Vagina (tissue), 2 donors: ENCODE measurements around the gene HSD17B14. TPM values are rescaled to one million over a fixed set of nuclear protein-coding genes. Genes with fewer than 3 reads are reported as not detected.

ENCODE experiments used
- DNase-seq, 2 donors: peaks; one replicate each; pipeline ENCODE4 v3.0.0-alpha.2; 2017; ENCODE audit errors: extremely low spot score in 2 of 2
- H3K27ac ChIP-seq: fragments of 200-600 bp; sonication (generic); one replicate; pipeline ENCODE4 v1.5.1; 2019
- H3K27me3 ChIP-seq: fragments of 200-600 bp; sonication (generic); one replicate; pipeline ENCODE4 v1.5.1; 2019
- H3K36me3 ChIP-seq, 2 donors: fragments of 200-600 bp; sonication (generic); one replicate each; pipeline ENCODE4 v1.5.1; 2017 to 2019
- H3K4me1 ChIP-seq: fragments of 200-600 bp; sonication (generic); one replicate; pipeline ENCODE4 v1.5.1; 2019
- H3K4me3 ChIP-seq, 2 donors: fragments of 200-600 bp; sonication (generic); 1 replicate in 1 of 2; 2 replicates in 1 of 2; pipeline ENCODE4 v1.5.1; 2016 to 2019
- H3K9me3 ChIP-seq: fragments of 200-600 bp; sonication (generic); one replicate; pipeline ENCODE4 v1.5.1; 2019
- POLR2A ChIP-seq, 2 donors: fragments of 450-650 bp; IDR thresholded peaks; one replicate each; pipeline ENCODE4 v1.6.1; 2017; ENCODE audit warnings: antibody characterized with exemption in 2 of 2, mild to moderate bottlenecking in 2 of 2, moderate library complexity in 2 of 2
- POLR2AphosphoS5 ChIP-seq, 2 donors: sonication (generic); formaldehyde crosslinking; IDR thresholded peaks; one replicate each; pipeline ENCODE4 v1.9.0; 2017; ENCODE audit warnings: antibody characterized with exemption in 2 of 2, mild to moderate bottlenecking in 2 of 2, low read depth in 1 of 2; ENCODE audit not compliant: insufficient read depth in 1 of 2
- intact Hi-C: fragments of 100-400 bp; cut with DNase I; formaldehyde crosslinking; loops from one replicate; pipeline ENCODE4 v1.15.1; 2023
- total RNA-seq: library from RNA; depleted of rRNA; stranded (reverse); fragments of >200 nt; gene quantifications from one replicate; pipeline ENCODE4 v1.2.3, GENCODE V29; 2016
- TF ChIP-seq, protein P1 (sequence below), 3 experiments: fragments of 450-650 bp in 2 of 3; fragments of 200-600 bp in 1 of 3; sonication (generic) in 1 of 3; IDR thresholded peaks; one replicate each; pipeline ENCODE4 v1.5.1; 2017 to 2019; ENCODE audit warnings: antibody characterized with exemption in 3 of 3, mild to moderate bottlenecking in 2 of 3, moderate library complexity in 2 of 3

The HSD17B14 gene
- total RNA-seq, 1 donor from 2014 or later: 19.2 TPM

DNA sequence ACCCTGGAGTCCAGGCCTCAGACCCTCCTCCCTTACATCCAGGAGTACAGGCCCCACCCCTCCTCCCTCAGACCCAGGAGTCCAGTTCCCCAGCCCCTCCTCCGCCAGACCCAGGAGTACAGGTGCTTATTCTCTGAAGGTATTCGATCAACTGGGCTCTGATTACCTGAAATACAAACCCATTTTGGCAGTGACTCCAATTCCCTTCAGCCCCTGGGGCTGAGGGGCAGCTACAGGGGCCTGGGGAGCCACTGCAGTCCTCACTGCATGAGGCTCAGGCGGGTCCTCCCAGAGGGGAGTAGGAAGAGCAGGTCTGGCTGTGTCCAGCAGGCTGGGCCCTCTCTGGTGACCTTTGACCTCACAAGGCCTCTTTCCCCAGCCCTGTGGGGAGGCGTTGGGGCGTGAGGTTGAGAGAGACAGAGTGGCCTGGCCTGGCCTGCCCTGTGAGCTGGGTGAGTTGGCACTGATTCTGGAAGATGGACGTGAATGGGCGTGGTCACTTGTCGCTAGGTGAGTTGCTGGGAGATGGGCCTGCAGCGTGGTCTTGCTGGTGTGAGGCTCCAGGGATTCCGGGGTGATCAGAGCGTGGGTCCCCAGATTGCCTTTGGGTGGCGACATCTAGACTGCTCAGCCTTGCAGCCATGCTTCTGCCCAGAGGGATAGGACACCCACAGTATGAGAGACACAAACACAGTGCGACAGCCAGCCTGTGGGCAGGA is 28.5 kb downstream of the HSD17B14 start:
- H3K4me3 ChIP-seq: no peak overlapping the region
- H3K27ac ChIP-seq: no peak overlapping the region
- H3K27me3 ChIP-seq: no peaks in the 10 kb centered on the region
- H3K4me1 ChIP-seq: peaks cover 43% of the 10 kb centered on the region
- no peaks in the 10 kb centered on the region for H3K9me3 ChIP-seq
- H3K36me3 ChIP-seq: no peaks in the 10 kb centered on the region
- DNase-seq: no peak
- TF ChIP-seq, protein P1, sequence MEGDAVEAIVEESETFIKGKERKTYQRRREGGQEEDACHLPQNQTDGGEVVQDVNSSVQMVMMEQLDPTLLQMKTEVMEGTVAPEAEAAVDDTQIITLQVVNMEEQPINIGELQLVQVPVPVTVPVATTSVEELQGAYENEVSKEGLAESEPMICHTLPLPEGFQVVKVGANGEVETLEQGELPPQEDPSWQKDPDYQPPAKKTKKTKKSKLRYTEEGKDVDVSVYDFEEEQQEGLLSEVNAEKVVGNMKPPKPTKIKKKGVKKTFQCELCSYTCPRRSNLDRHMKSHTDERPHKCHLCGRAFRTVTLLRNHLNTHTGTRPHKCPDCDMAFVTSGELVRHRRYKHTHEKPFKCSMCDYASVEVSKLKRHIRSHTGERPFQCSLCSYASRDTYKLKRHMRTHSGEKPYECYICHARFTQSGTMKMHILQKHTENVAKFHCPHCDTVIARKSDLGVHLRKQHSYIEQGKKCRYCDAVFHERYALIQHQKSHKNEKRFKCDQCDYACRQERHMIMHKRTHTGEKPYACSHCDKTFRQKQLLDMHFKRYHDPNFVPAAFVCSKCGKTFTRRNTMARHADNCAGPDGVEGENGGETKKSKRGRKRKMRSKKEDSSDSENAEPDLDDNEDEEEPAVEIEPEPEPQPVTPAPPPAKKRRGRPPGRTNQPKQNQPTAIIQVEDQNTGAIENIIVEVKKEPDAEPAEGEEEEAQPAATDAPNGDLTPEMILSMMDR (IDR thresholded peaks at IDR 0.05): no peak
- TF ChIP-seq POLR2A (IDR thresholded peaks at IDR 0.05): no peak
- no peak for TF ChIP-seq POLR2AphosphoS5 (IDR thresholded peaks at IDR 0.05; ENCODE audit: insufficient read depth in 1 of 2, low read depth in 1 of 2)
- intact Hi-C loops: no loop called here

DNA sequence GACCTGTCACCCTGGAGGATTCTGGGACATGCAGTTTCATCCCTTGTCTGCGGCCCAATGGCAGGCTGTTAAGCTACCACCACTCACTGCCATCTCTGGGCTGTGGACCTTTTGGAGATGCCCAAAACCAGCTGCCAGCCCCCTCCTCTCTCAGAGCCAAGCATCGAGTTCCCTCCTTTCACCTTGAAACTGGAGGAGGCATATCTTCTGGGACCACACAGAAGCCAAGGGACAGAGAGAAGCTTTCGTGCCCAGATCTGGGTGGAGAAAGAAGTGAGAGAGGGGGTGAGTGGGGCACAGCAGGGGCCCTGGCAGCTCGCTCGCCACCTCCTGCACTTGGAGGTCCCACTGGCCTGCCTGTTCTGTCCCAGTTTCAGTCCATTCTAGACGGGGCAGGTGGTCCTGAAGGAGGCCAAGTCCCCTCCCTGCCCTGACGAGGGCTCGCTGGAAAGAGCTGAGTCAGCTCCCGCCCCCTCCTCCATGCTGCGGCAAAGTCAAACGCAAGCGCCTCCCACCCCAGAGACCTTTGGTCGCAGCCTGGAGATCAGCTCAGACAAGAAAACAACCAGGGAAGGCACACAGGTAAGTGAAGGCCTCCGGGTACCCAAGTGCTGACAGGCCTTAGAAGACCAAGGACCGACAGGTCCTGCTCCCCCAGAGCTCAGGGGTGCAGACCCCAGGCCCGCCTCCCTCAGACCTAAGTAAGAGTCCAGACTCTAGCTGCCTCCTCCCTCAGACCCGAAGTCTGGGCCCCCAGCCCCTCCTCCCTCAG is 29.3 kb downstream of the HSD17B14 start:
- Histone ChIP-seq H3K36me3 (no peaks in the 10 kb centered on the region), H3K4me1 (peaks cover 36% of the 10 kb centered on the region), H3K27ac (no peak overlapping the region), H3K4me3 (no peak overlapping the region), H3K27me3 (no peaks in the 10 kb centered on the region), H3K9me3 (no peaks in the 10 kb centered on the region)
- no peak for DNase-seq
- intact Hi-C loops: no loop called here
- TF ChIP-seq POLR2A (IDR thresholded peaks at IDR 0.05) (no peak), POLR2AphosphoS5 (IDR thresholded peaks at IDR 0.05; ENCODE audit: insufficient read depth in 1 of 2, low read depth in 1 of 2) (no peak)
- TF ChIP-seq, protein P1 (IDR thresholded peaks at IDR 0.05): no peak

DNA sequence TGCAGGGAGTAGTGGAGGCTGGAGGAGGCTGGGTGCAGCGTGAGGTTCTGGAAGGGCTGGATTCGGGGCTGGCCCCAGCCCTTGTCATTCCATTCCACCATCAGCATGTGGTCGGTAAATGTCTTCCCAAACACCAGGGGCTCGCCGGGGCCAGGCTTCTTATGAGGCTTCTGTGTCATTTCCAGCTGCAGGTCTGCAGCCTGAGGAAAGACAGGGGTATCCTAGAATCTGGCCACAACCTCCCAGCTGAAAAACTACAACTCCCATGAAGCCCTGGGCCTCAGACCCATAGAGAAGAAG is 29.8 kb downstream of the HSD17B14 start:
- Histone ChIP-seq H3K4me3 (no peak overlapping the region), H3K36me3 (no peaks in the 10 kb centered on the region), H3K9me3 (no peaks in the 10 kb centered on the region), H3K27ac (no peak overlapping the region), H3K4me1 (peaks cover 30% of the 10 kb centered on the region), H3K27me3 (no peaks in the 10 kb centered on the region)
- TF ChIP-seq, protein P1 (IDR thresholded peaks at IDR 0.05): no peak
- TF ChIP-seq POLR2AphosphoS5 (IDR thresholded peaks at IDR 0.05; ENCODE audit: insufficient read depth in 1 of 2, low read depth in 1 of 2) (no peak), POLR2A (IDR thresholded peaks at IDR 0.05) (no peak)
- intact Hi-C loops: no loop called here
- no peak for DNase-seq

DNA sequence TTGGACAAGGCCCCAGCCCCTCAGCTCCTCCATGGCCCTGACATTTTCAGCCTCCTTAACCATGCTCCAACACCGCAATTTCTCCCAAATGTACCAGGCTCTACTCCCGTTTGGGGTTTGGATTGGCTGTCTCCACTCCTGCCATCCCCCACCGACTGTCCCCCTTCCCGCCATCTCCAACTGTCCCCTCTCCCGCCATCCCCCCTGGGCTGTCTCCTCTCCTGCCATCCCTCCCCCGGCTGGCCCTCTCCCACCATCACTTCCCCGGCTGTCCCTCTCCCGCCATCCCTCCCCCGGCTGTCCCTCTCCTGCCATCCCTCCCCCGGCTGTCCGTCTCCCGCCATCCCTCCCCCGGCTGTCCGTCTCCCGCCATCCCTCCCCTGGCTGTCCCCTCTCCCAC is 30.8 kb downstream of the HSD17B14 start:
- no peaks in the 10 kb centered on the region for H3K36me3 ChIP-seq
- no peaks in the 10 kb centered on the region for H3K9me3 ChIP-seq
- peaks cover 24% of the 10 kb centered on the region for H3K4me1 ChIP-seq
- H3K27me3 ChIP-seq: no peaks in the 10 kb centered on the region
- no peak for DNase-seq
- no peak overlapping the region for H3K4me3 ChIP-seq
- H3K27ac ChIP-seq: no peak overlapping the region
- TF ChIP-seq, protein P1 (IDR thresholded peaks at IDR 0.05): no peak
- no peak for TF ChIP-seq POLR2A (IDR thresholded peaks at IDR 0.05)
- no peak for TF ChIP-seq POLR2AphosphoS5 (IDR thresholded peaks at IDR 0.05; ENCODE audit: insufficient read depth in 1 of 2, low read depth in 1 of 2)
- intact Hi-C loops: no loop called here

DNA sequence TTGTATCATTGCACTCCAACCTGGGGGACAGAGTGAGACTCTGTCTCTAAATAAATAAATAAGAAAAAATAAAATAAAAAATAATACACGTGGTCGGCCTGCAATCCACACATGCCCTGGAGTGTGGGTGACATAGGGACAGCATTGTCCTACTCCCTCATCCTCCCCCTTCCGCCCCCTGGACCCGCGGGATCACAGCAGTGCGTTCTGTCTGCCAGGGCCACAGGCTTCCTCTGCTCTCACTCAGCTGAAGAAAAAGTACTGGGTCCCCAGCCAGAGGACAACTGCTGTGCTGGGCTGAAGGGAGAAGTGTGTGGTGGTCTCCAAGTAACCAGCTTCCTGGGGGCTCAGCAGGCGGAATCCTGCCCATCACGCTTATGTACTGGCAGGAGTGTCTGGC is 31.8 kb downstream of the HSD17B14 start:
- intact Hi-C loops: no loop called here
- Histone ChIP-seq H3K27ac (no peak overlapping the region), H3K36me3 (peaks cover 0 to 6% of the 10 kb centered on the region in 2 donors), H3K4me3 (no peak overlapping the region), H3K27me3 (no peaks in the 10 kb centered on the region), H3K4me1 (peaks cover 14% of the 10 kb centered on the region), H3K9me3 (no peaks in the 10 kb centered on the region)
- DNase-seq: no peak
- TF ChIP-seq POLR2A (IDR thresholded peaks at IDR 0.05) (no peak), POLR2AphosphoS5 (IDR thresholded peaks at IDR 0.05; ENCODE audit: insufficient read depth in 1 of 2, low read depth in 1 of 2) (no peak)
- TF ChIP-seq, protein P1 (IDR thresholded peaks at IDR 0.05): no peak
